Measurements from ENCODE around the gene VSIG8.

VSIG8 gene

DNA sequence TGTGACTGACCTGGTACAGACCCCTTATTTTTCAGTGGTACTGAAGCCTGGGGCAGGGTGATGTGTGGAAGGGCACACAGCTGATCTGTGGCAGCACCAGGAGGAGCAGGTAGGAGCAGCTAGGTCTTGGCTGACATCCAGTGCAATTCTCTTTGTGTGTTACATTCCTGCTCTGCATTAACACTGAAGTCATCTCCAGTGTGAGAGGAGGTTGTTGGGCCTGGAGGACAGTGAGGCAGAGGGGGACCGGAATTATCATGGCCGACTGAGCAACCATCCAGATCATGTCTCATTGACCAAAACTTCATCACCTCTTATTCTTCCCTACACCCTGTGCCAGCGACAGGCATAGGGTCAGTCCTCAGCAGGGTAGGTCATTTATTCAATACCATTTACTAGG lies 34.3 kb downstream of the VSIG8 start:
- H3K4me3 ChIP-seq (ENCODE audit: low read length): no peak overlapping the region
- no peak for TF ChIP-seq CTCF (IDR thresholded peaks at IDR 0.05; ENCODE audit: insufficient read depth, low read depth, low read length, missing control alignments)
- DNase-seq (ENCODE audit: low read depth): peak; percentile 57

DNA sequence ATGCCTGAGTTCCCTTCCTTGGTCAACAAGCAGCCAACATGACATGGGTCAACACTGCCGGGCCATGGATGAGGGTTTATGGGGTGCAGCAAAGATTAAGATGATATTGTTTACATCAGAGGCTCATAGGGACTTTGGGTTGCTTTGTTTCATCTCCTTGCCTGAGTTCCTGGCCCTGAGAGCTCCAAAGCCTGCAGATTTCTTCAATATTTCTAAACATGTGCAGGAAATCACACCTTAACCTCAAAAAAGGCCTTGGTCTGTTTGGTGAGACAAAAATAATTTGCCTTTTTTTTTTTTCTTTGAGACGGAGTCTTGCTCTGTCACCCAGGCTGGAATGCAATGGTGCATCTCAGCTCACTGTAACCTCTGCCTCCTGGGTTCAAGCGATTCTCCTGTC lies 34.9 kb downstream of the VSIG8 start:
- no peak for DNase-seq (ENCODE audit: low read depth)
- no peak for TF ChIP-seq CTCF (IDR thresholded peaks at IDR 0.05; ENCODE audit: insufficient read depth, low read depth, low read length, missing control alignments)

GRCh38 chr1:159827102-159827490 lies 35.4 kb downstream of the VSIG8 start:
- TF ChIP-seq CTCF (IDR thresholded peaks at IDR 0.05; ENCODE audit: insufficient read depth, low read depth, low read length, missing control alignments): no peak
- H3K4me3 ChIP-seq (ENCODE audit: low read length): no peak overlapping the region
- DNase-seq (ENCODE audit: low read depth): no peak

More for the DNA sequence above, 34.9 kb downstream of the VSIG8 start:
- no peak overlapping the region for H3K4me3 ChIP-seq (ENCODE audit: low read length)

DNA sequence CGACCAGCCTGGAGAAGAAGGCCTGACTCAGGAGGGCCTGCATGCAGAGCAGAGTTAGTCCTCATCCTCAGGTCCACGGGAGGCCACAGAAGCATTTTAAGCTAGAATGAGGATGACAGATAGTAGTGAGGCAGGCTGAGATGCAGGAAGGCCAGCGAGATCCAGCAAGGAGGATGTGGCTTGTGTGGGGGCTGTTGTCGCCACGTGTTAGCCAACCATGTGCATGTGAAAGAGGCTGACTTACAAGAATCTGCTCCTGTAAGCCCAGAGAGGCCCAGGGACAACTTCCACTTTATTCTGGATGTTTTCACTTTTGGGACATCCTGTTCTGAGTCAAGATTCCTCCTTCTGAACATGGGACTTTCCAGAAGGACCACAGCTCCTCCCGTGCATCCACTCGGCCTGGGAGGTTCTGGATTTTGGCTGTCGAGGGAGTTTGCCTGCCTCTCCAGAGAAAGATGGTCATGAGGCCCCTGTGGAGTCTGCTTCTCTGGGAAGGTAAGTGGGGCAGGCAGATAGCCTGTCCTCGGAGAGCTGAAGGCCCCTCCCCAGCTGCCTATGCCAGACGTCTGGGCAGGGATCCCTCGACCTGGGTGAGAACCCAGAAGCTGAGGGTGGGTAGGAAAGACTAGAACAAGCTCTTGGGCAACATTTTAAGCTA lies 35.9 kb downstream of the VSIG8 start, which contains the start of gene SLAMF8:
Gene SLAMF8 (plus strand): TSS at position 433 of the 661 bp plus-strand sequence. CDS start 26 bp downstream, at position 459.
- H3K4me3 ChIP-seq (ENCODE audit: low read length): no peak within 1 kb of the TSS
- TF ChIP-seq CTCF (IDR thresholded peaks at IDR 0.05; ENCODE audit: insufficient read depth, low read depth, low read length, missing control alignments): no peak
- no peak for DNase-seq (ENCODE audit: low read depth)

GRCh38 chr1:159825564-159825963 lies 36.9 kb downstream of the VSIG8 start:
- no peak overlapping the region for H3K4me3 ChIP-seq (ENCODE audit: low read length)
- no peak for DNase-seq (ENCODE audit: low read depth)
- TF ChIP-seq CTCF (IDR thresholded peaks at IDR 0.05; ENCODE audit: insufficient read depth, low read depth, low read length, missing control alignments): no peak

DNA sequence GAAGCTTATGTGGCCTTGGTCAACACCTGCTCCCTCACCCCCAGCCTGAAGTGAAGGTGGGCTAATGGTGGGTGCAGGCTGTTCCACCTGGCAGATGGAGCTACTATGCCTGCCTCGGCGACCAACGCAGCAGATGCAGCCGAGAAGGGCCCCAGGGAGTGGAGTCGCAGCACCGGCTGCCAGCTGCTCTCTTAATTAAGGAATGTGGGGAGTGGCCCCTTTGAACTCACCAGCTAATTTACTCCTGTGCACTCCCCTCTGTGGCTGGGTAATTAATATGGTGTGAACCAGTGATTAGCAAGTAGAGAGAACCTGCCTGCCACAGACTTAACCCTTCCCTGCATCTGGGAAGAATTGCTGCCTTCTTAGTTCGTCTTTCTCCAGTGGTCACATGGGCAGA lies 39.1 kb downstream of the VSIG8 start:
- no peak for TF ChIP-seq CTCF (IDR thresholded peaks at IDR 0.05; ENCODE audit: insufficient read depth, low read depth, low read length, missing control alignments)
- no peak for DNase-seq (ENCODE audit: low read depth)
- H3K4me3 ChIP-seq (ENCODE audit: low read length): no peak overlapping the region
